ENCODE data around the gene GALK2.
"Not testable (repeated sequence)": the region's sequence is repeated elsewhere in the genome, so short reads cannot be mapped to it uniquely, and the experiment has no call there.

The GALK2 gene

GRCh38 chr15:49164865-49165264 lies 5.2 kb upstream of the GALK2 start:
- DNase-seq (ENCODE audit: low read depth), result no peak

- no peak for DNase-seq (ENCODE audit: low read depth)
Measured at GRCh38 chr15:49168016-49168415, 2.0 kb upstream of the GALK2 start.

GRCh38 chr15:49171790-49172189 lies 1.7 kb downstream of the GALK2 start:
- no peak for DNase-seq (ENCODE audit: low read depth)

- DNase-seq (ENCODE audit: low read depth), result no peak
Measured at GRCh38 chr15:49174902-49175301, 4.9 kb downstream of the GALK2 start.

GRCh38 chr15:49175582-49176397 lies 5.7 kb downstream of the GALK2 start:
- DNase-seq (ENCODE audit: low read depth), result not testable (repeated sequence)

GRCh38 chr15:49178497-49178896 lies 8.4 kb downstream of the GALK2 start:
- DNase-seq (ENCODE audit: low read depth), result no peak

- DNase-seq (ENCODE audit: low read depth), result no peak
Measured at GRCh38 chr15:49179433-49180190, 9.6 kb downstream of the GALK2 start.

GRCh38 chr15:49182128-49182527 lies 12.1 kb downstream of the GALK2 start:
- DNase-seq (ENCODE audit: low read depth), result no peak

GRCh38 chr15:49183741-49184140 lies 13.7 kb downstream of the GALK2 start:
- not testable (repeated sequence) for DNase-seq (ENCODE audit: low read depth)

- no peak for DNase-seq (ENCODE audit: low read depth)
Measured at GRCh38 chr15:49185473-49185872, 15.4 kb downstream of the GALK2 start.

- DNase-seq (ENCODE audit: low read depth), result no peak
Measured at GRCh38 chr15:49187549-49188245, 17.6 kb downstream of the GALK2 start.

GRCh38 chr15:49188933-49189332 lies 18.9 kb downstream of the GALK2 start:
- DNase-seq (ENCODE audit: low read depth), result no peak

- no peak for DNase-seq (ENCODE audit: low read depth)
Measured at GRCh38 chr15:49189631-49190030, 19.6 kb downstream of the GALK2 start.

- DNase-seq (ENCODE audit: low read depth), result no peak
Measured at GRCh38 chr15:49190586-49190985, 20.5 kb downstream of the GALK2 start.

GRCh38 chr15:49191892-49192291 lies 21.8 kb downstream of the GALK2 start:
- DNase-seq (ENCODE audit: low read depth), result no peak

GRCh38 chr15:49196856-49197255 lies 26.8 kb downstream of the GALK2 start:
- no peak for DNase-seq (ENCODE audit: low read depth)

- DNase-seq (ENCODE audit: low read depth), result no peak
Measured at GRCh38 chr15:49199666-49200065, 29.6 kb downstream of the GALK2 start.

- no peak for DNase-seq (ENCODE audit: low read depth)
Measured at GRCh38 chr15:49200347-49200746, 30.3 kb downstream of the GALK2 start.

- not testable (repeated sequence) for DNase-seq (ENCODE audit: low read depth)
Measured at GRCh38 chr15:49208102-49208501, 38.1 kb downstream of the GALK2 start.

GRCh38 chr15:49212897-49213296 lies 42.9 kb downstream of the GALK2 start:
- no peak for DNase-seq (ENCODE audit: low read depth)

GRCh38 chr15:49215768-49216739 lies 46.0 kb downstream of the GALK2 start:
- DNase-seq (ENCODE audit: low read depth), result no peak
